Upper lobe of right lung (tissue), 1 donor: ENCODE measurements around the gene CHD2. TPM values are rescaled to one million over a fixed set of nuclear protein-coding genes. Genes with fewer than 3 reads are reported as not detected.

Experiments used
- ATAC-seq: fragments of 200-7000 bp; cut with Tn5 transposase; one replicate; pipeline ENCODE4 v1.9.1; 2020; ENCODE audit warnings: mild to moderate bottlenecking, moderate library complexity
- DNase-seq: peaks from one replicate; pipeline ENCODE4 v3.0.0-alpha.2; 2020
- H3K27ac ChIP-seq: fragments of 200-600 bp; one replicate; pipeline ENCODE4 v1.8.0; 2022
- H3K27me3 ChIP-seq: fragments of 200-600 bp; one replicate; pipeline ENCODE4 v1.8.0; 2022; ENCODE audit warnings: mild to moderate bottlenecking
- H3K36me3 ChIP-seq: fragments of 200-600 bp; one replicate; pipeline ENCODE4 v1.8.0; 2022
- H3K4me1 ChIP-seq: fragments of 200-600 bp; one replicate; pipeline ENCODE4 v1.8.0; 2022
- H3K4me3 ChIP-seq: fragments of 200-600 bp; one replicate; pipeline ENCODE4 v1.8.0; 2022; ENCODE audit warnings: mild to moderate bottlenecking
- H3K9me3 ChIP-seq: fragments of 200-600 bp; one replicate; pipeline ENCODE4 v1.8.0; 2022
- CTCF ChIP-seq: fragments of 200-600 bp; IDR thresholded peaks from one replicate; pipeline ENCODE4 v1.8.0; 2022; ENCODE audit warnings: antibody characterized with exemption
- intact Hi-C: fragments of 100-400 bp; cut with DNase I; formaldehyde crosslinking; loops from one replicate; pipeline ENCODE4 v1.11.0; 2022
- total RNA-seq: library from RNA; stranded (reverse); fragmentation: NEBNext Ultra II Directional; extraction: Animal tissue kit (Norgen Biotek cat#: 25700); gene quantifications from one replicate; pipeline ENCODE4 v1.2.1, GENCODE V29; 2021
- donor health status: DM: no; HTN: yes; CAD: no; lungs with severe emphysema.

Gene CHD2
- total RNA-seq, 1 donor from 2014 or later: 161 TPM

DNA sequence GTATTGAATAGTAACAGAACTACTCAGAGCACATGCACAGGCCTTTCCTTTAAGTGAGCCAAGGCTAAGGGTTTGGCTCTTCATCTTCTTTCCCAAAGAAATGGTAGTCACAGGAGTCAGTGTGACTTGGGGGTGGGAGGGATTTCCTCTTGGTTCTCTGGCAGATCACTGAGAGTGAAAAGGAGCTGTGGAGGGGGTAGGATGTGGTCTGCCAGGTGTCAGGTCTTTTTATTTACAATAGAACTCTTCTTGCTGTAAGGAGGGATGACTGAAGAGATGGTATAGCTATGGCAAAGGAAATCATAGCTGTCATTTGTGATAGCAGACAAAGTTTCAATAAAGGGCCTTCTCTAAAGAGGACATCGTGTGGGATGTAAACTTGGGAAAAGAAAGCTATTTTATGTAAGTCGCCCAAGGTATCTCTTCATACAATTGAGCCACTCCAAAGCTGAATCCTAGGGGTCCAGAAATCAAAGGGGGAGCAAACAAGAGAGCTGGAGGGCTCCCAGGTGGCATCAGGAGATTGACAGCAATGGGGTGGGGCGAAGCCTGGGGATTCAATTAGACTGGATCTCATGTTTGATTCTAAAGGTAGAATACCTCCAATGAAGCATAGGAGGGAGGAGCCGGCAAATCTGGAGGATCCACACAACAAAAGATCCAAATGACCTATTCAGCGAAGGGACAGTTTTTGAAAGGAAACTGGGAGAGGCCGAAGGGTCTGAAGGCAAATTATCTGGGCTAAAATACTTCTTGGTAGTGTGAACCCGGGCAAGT is 20.0 kb upstream of the CHD2 start:
- H3K27ac ChIP-seq: peak overlapping the region; percentile 95
- no peaks in the 10 kb centered on the region for H3K27me3 ChIP-seq
- TF ChIP-seq CTCF: no peak
- DNase-seq: no peak
- H3K9me3 ChIP-seq: no peaks in the 10 kb centered on the region
- H3K4me3 ChIP-seq: no peak overlapping the region
- H3K36me3 ChIP-seq: no peaks in the 10 kb centered on the region
- intact Hi-C loops: no loop called here
- H3K4me1 ChIP-seq: peaks cover 20% of the 10 kb centered on the region
- ATAC-seq: no peak

- no peaks in the 10 kb centered on the region for H3K9me3 ChIP-seq
- no peak for ATAC-seq
- TF ChIP-seq CTCF: no peak
- intact Hi-C loops: no loop called here
- peak overlapping the region; percentile 95 for H3K27ac ChIP-seq
- H3K36me3 ChIP-seq: peaks cover 5% of the 10 kb centered on the region
- no peaks in the 10 kb centered on the region for H3K27me3 ChIP-seq
- no peak for DNase-seq
- H3K4me1 ChIP-seq: peaks cover 23% of the 10 kb centered on the region
- H3K4me3 ChIP-seq: no peak overlapping the region
Observed at GRCh38 chr15:92880796-92881195, 19.3 kb upstream of the CHD2 start.

GRCh38 chr15:92881211-92881754 is 18.8 kb upstream of the CHD2 start:
- Histone ChIP-seq H3K9me3 (no peaks in the 10 kb centered on the region), H3K27me3 (no peaks in the 10 kb centered on the region), H3K27ac (peak overlapping the region; percentile 95), H3K36me3 (peaks cover 10% of the 10 kb centered on the region), H3K4me3 (peak overlapping the region; percentile 53), H3K4me1 (peaks cover 28% of the 10 kb centered on the region)
- TF ChIP-seq CTCF: no peak
- ATAC-seq (no peak), DNase-seq (no peak)
- intact Hi-C loops: no loop called here

GRCh38 chr15:92881802-92882696 is 18.1 kb upstream of the CHD2 start:
- peak overlapping the region; percentile 99 for H3K27ac ChIP-seq
- no peaks in the 10 kb centered on the region for H3K9me3 ChIP-seq
- intact Hi-C loops: no loop called here
- TF ChIP-seq CTCF: no peak
- peaks cover 34% of the 10 kb centered on the region for H3K4me1 ChIP-seq
- DNase-seq: peak; percentile 99
- peak; percentile 96 for ATAC-seq
- H3K4me3 ChIP-seq: peak overlapping the region; percentile 53
- H3K36me3 ChIP-seq: peaks cover 18% of the 10 kb centered on the region
- no peaks in the 10 kb centered on the region for H3K27me3 ChIP-seq

GRCh38 chr15:92882697-92883162 is 17.4 kb upstream of the CHD2 start:
- ATAC-seq (no peak), DNase-seq (no peak)
- H3K4me3 ChIP-seq: peak overlapping the region; percentile 67
- H3K27me3 ChIP-seq: no peaks in the 10 kb centered on the region
- intact Hi-C loops: no loop called here
- peak overlapping the region; percentile 99 for H3K27ac ChIP-seq
- H3K4me1 ChIP-seq: peaks cover 41% of the 10 kb centered on the region
- peaks cover 24% of the 10 kb centered on the region for H3K36me3 ChIP-seq
- TF ChIP-seq CTCF: no peak
- H3K9me3 ChIP-seq: no peaks in the 10 kb centered on the region
